Measurements from ENCODE around the gene HPS4.
A peak's percentile ranks its signal among the peaks of the same experiment; 100 is the strongest.

The HPS4 gene

GRCh38 chr22:26487996-26488395, 4.4 kb upstream of the HPS4 start:
- no peak overlapping the region for H4K91ac ChIP-seq (ENCODE audit: low read depth, low read length)
- DNase-seq, result no peak
- H2BK5ac ChIP-seq (ENCODE audit: low read depth, low read length, poor library complexity), result no peak overlapping the region

GRCh38 chr22:26486394-26486793, 2.8 kb upstream of the HPS4 start:
- Histone ChIP-seq H3K27me3 (ENCODE audit: insufficient read depth, low read length) (no peaks in the 10 kb centered on the region), H2BK5ac (ENCODE audit: low read depth, low read length, poor library complexity) (no peak overlapping the region), H3K36me3 (ENCODE audit: control insufficient read depth in 1 of 2, insufficient read depth in 2 of 2, low read length in 2 of 2) (peaks cover 10 to 39% of the 10 kb centered on the region in 2 experiments), H3K4ac (ENCODE audit: low read depth, low read length) (no peak overlapping the region), H3K9ac (ENCODE audit: low read length) (no peak overlapping the region), H3K27ac (ENCODE audit: low read depth, low read length) (no peak overlapping the region), H2BK12ac (ENCODE audit: low read length) (no peak overlapping the region), H3K4me2 (ENCODE audit: low read length) (no peak overlapping the region), H3K79me1 (ENCODE audit: low read length) (peaks cover 9% of the 10 kb centered on the region), H3K79me2 (ENCODE audit: control insufficient read depth, insufficient read depth, low read length, poor library complexity) (peaks cover 7% of the 10 kb centered on the region), H3K9me3 (ENCODE audit: insufficient read depth, low read depth, low read length) (no peaks in the 10 kb centered on the region), H4K8ac (ENCODE audit: low read depth, low read length) (no peak overlapping the region), H3K18ac (ENCODE audit: low read length) (no peak overlapping the region), H4K91ac (ENCODE audit: low read depth, low read length) (no peak overlapping the region), H3K14ac (ENCODE audit: low read length) (no peak overlapping the region), H2BK120ac (ENCODE audit: insufficient read depth, low read length, poor library complexity) (no peak overlapping the region), H3K23ac (ENCODE audit: low read length) (no peak overlapping the region), H4K12ac (ENCODE audit: low read depth, low read length) (no peak overlapping the region), H2AFZ (ENCODE audit: insufficient read depth, low read length, poor library complexity) (no peak overlapping the region), H2AK5ac (ENCODE audit: low read length) (no peak overlapping the region), H3K4me1 (ENCODE audit: control insufficient read depth in 1 of 2, insufficient read depth in 2 of 2, low read length in 2 of 2) (peaks cover 2% of the 10 kb centered on the region in 2 experiments), H3K4me3 (ENCODE audit: low read depth, low read length) (no peak overlapping the region)
- DNase-seq, result no peak
- no CpG with 5 or more reads among the region's 5 CpGs for WGBS (ENCODE audit: extremely low coverage, insufficient coverage, insufficient read length)

More at GRCh38 chr22:26487996-26488395, 4.4 kb upstream of the HPS4 start:
- peaks cover 20 to 50% of the 10 kb centered on the region in 2 experiments for H3K36me3 ChIP-seq (ENCODE audit: control insufficient read depth in 1 of 2, insufficient read depth in 2 of 2, low read length in 2 of 2)
- no peaks in the 10 kb centered on the region for H3K27me3 ChIP-seq (ENCODE audit: insufficient read depth, low read length)
- no peak overlapping the region for H2AK5ac ChIP-seq (ENCODE audit: low read length)
- no peak overlapping the region for H3K14ac ChIP-seq (ENCODE audit: low read length)
- peaks cover 7% of the 10 kb centered on the region for H3K79me2 ChIP-seq (ENCODE audit: control insufficient read depth, insufficient read depth, low read length, poor library complexity)
- H2BK120ac ChIP-seq (ENCODE audit: insufficient read depth, low read length, poor library complexity), result no peak overlapping the region
- H2BK12ac ChIP-seq (ENCODE audit: low read length), result no peak overlapping the region
- H3K79me1 ChIP-seq (ENCODE audit: low read length), result peaks cover 9% of the 10 kb centered on the region
- no peak overlapping the region for H4K8ac ChIP-seq (ENCODE audit: low read depth, low read length)
- H3K4me1 ChIP-seq (ENCODE audit: control insufficient read depth in 1 of 2, insufficient read depth in 2 of 2, low read length in 2 of 2), result peaks cover 1 to 2% of the 10 kb centered on the region in 2 experiments
- H3K9me3 ChIP-seq (ENCODE audit: insufficient read depth, low read depth, low read length), result no peaks in the 10 kb centered on the region
- H3K18ac ChIP-seq (ENCODE audit: low read length), result no peak overlapping the region
- H3K4ac ChIP-seq (ENCODE audit: low read depth, low read length), result no peak overlapping the region
- H3K27ac ChIP-seq (ENCODE audit: low read depth, low read length), result no peak overlapping the region
- no peak overlapping the region for H4K12ac ChIP-seq (ENCODE audit: low read depth, low read length)
- no CpG with 5 or more reads among the region's 3 CpGs for WGBS (ENCODE audit: extremely low coverage, insufficient coverage, insufficient read length)
- H3K4me2 ChIP-seq (ENCODE audit: low read length), result no peak overlapping the region
- no peak overlapping the region for H3K9ac ChIP-seq (ENCODE audit: low read length)
- H3K23ac ChIP-seq (ENCODE audit: low read length), result no peak overlapping the region
- H3K4me3 ChIP-seq (ENCODE audit: low read depth, low read length), result no peak overlapping the region
- no peak overlapping the region for H2AFZ ChIP-seq (ENCODE audit: insufficient read depth, low read length, poor library complexity)

GRCh38 chr22:26485806-26486390, 2.3 kb upstream of the HPS4 start:
- H3K23ac ChIP-seq (ENCODE audit: low read length), result no peak overlapping the region
- H3K79me2 ChIP-seq (ENCODE audit: control insufficient read depth, insufficient read depth, low read length, poor library complexity), result peaks cover 7% of the 10 kb centered on the region
- no peak overlapping the region for H3K4me2 ChIP-seq (ENCODE audit: low read length)
- no peaks in the 10 kb centered on the region for H3K9me3 ChIP-seq (ENCODE audit: insufficient read depth, low read depth, low read length)
- no peaks in the 10 kb centered on the region for H3K27me3 ChIP-seq (ENCODE audit: insufficient read depth, low read length)
- peaks cover 10 to 36% of the 10 kb centered on the region in 2 experiments for H3K36me3 ChIP-seq (ENCODE audit: control insufficient read depth in 1 of 2, insufficient read depth in 2 of 2, low read length in 2 of 2)
- peak overlapping the region; percentile 51 for H3K9ac ChIP-seq (ENCODE audit: low read length)
- no peak overlapping the region for H3K27ac ChIP-seq (ENCODE audit: low read depth, low read length)
- peaks cover 2 to 5% of the 10 kb centered on the region in 2 experiments for H3K4me1 ChIP-seq (ENCODE audit: control insufficient read depth in 1 of 2, insufficient read depth in 2 of 2, low read length in 2 of 2)
- no peak overlapping the region for H2BK120ac ChIP-seq (ENCODE audit: insufficient read depth, low read length, poor library complexity)
- H3K4me3 ChIP-seq (ENCODE audit: low read depth, low read length), result no peak overlapping the region
- no peak overlapping the region for H2AFZ ChIP-seq (ENCODE audit: insufficient read depth, low read length, poor library complexity)
- no peak for DNase-seq
- H2BK5ac ChIP-seq (ENCODE audit: low read depth, low read length, poor library complexity), result no peak overlapping the region
- H3K79me1 ChIP-seq (ENCODE audit: low read length), result peaks cover 9% of the 10 kb centered on the region
- H4K12ac ChIP-seq (ENCODE audit: low read depth, low read length), result no peak overlapping the region
- H3K14ac ChIP-seq (ENCODE audit: low read length), result no peak overlapping the region
- H4K8ac ChIP-seq (ENCODE audit: low read depth, low read length), result no peak overlapping the region
- no CpG with 5 or more reads among the region's 3 CpGs for WGBS (ENCODE audit: extremely low coverage, insufficient coverage, insufficient read length)
- H4K91ac ChIP-seq (ENCODE audit: low read depth, low read length), result no peak overlapping the region
- H3K18ac ChIP-seq (ENCODE audit: low read length), result no peak overlapping the region
- H3K4ac ChIP-seq (ENCODE audit: low read depth, low read length), result peak overlapping the region; percentile 59
- no peak overlapping the region for H2AK5ac ChIP-seq (ENCODE audit: low read length)
- H2BK12ac ChIP-seq (ENCODE audit: low read length), result no peak overlapping the region

GRCh38 chr22:26485013-26485412, 1.4 kb upstream of the HPS4 start:
- no peak overlapping the region for H2AK5ac ChIP-seq (ENCODE audit: low read length)
- H4K12ac ChIP-seq (ENCODE audit: low read depth, low read length), result no peak overlapping the region
- H3K14ac ChIP-seq (ENCODE audit: low read length), result no peak overlapping the region
- no peak overlapping the region for H2BK12ac ChIP-seq (ENCODE audit: low read length)
- H3K27me3 ChIP-seq (ENCODE audit: insufficient read depth, low read length), result no peaks in the 10 kb centered on the region
- H3K23ac ChIP-seq (ENCODE audit: low read length), result no peak overlapping the region
- no peak overlapping the region for H3K9ac ChIP-seq (ENCODE audit: low read length)
- peak overlapping the region; percentile 41 for H3K4ac ChIP-seq (ENCODE audit: low read depth, low read length)
- no peak for DNase-seq
- H3K4me2 ChIP-seq (ENCODE audit: low read length), result no peak overlapping the region
- H3K79me1 ChIP-seq (ENCODE audit: low read length), result peaks cover 9% of the 10 kb centered on the region
- H3K4me1 ChIP-seq (ENCODE audit: control insufficient read depth in 1 of 2, insufficient read depth in 2 of 2, low read length in 2 of 2), result peaks cover 7 to 13% of the 10 kb centered on the region in 2 experiments
- H3K18ac ChIP-seq (ENCODE audit: low read length), result no peak overlapping the region
- peaks cover 10 to 32% of the 10 kb centered on the region in 2 experiments for H3K36me3 ChIP-seq (ENCODE audit: control insufficient read depth in 1 of 2, insufficient read depth in 2 of 2, low read length in 2 of 2)
- no CpG with 5 or more reads among the region's 7 CpGs for WGBS (ENCODE audit: extremely low coverage, insufficient coverage, insufficient read length)
- no peak overlapping the region for H2BK120ac ChIP-seq (ENCODE audit: insufficient read depth, low read length, poor library complexity)
- H4K91ac ChIP-seq (ENCODE audit: low read depth, low read length), result no peak overlapping the region
- H2BK5ac ChIP-seq (ENCODE audit: low read depth, low read length, poor library complexity), result no peak overlapping the region
- H3K9me3 ChIP-seq (ENCODE audit: insufficient read depth, low read depth, low read length), result no peaks in the 10 kb centered on the region
- no peak overlapping the region for H2AFZ ChIP-seq (ENCODE audit: insufficient read depth, low read length, poor library complexity)
- peaks cover 7% of the 10 kb centered on the region for H3K79me2 ChIP-seq (ENCODE audit: control insufficient read depth, insufficient read depth, low read length, poor library complexity)
- H3K27ac ChIP-seq (ENCODE audit: low read depth, low read length), result no peak overlapping the region
- H3K4me3 ChIP-seq (ENCODE audit: low read depth, low read length), result no peak overlapping the region
- no peak overlapping the region for H4K8ac ChIP-seq (ENCODE audit: low read depth, low read length)
